AG09319 (cell line): ENCODE data around the gene SERPINB12.

Experiments used
- DNase-seq: peaks from one replicate; pipeline ENCODE4 v3.0.0-alpha.2; 2010; ENCODE audit warnings: low read depth; ENCODE audit errors: extremely low read depth
- CTCF ChIP-seq: IDR thresholded peaks from 2 replicates; pipeline ENCODE4 v1.5.1; 2011; ENCODE audit warnings: low read depth, mild to moderate bottlenecking, inconsistent platforms, low read length, moderate library complexity

SERPINB12 gene

DNA sequence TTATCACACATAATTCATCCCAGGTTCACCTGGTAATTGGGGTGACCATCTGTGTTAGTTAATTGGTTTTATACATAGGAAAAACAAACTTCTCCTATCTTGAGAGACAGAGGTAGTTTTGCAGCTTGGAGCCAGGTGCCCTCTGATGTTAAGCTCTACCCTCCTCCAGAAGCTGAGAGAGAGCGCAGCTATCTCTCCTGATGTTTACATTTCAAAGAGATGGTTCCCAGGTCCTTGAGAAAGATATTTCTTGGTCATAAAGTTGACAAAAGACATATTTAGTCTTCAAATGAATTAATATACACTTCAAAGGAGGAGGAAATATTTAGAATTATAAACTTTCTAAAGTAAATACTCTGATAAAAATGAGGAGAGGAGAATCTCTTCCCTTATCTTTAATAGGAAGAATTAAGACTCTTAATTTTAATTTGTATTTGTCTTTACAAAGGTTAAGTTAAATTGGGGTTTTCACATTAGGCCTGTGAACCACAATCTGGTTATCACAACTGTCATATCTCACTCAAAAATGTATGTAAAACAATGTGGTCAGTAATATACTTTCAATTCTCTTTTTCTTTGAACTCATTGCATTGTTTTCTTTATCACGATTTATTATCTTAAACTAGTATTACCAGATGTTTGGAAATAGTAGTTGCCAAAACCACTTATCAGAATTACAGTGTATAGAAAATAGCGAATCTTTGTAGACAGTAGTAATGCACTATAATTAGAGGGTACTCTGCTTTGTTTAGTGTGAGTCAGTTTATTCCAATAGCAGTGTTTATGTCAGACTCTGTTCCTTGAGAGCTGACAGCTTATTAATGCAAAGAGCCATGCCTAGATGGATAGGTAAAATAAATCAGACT lies 75.1 kb downstream of the SERPINB12 start:
- no peak for DNase-seq
- no peak for TF ChIP-seq CTCF

GRCh38 chr18:63617915-63618234 lies 75.7 kb downstream of the SERPINB12 start:
- no peak for DNase-seq
- TF ChIP-seq CTCF = no peak
